ENCODE data around the gene TENT4A. TPM values are rescaled to one million over a fixed set of nuclear protein-coding genes. Genes with fewer than 3 reads are reported as not detected.

Gene TENT4A
- total RNA-seq, 1 experiment from 2014 or later, result 51.7 TPM

DNA sequence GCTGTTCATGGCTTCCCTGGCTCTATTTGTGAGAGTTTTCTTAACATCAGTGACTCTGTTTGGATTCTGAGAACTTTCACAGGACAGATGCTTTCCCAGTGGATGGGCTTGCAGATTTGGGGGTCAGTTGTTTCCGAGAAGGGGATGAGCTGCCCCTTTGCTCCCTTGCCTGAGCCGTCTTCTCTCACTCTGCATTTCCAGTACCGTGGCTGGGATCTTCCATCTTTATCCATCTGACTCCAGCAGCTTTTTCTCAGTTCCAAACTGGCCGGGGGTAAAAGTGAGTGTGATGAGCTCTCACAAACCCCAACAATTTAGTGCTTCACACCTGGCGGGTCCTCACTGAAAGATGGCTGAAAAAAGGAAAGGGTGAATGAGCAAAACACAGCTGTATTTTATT lies 79.1 kb downstream of the TENT4A start:
- POLR2A ChIA-PET (ENCODE audit: low non-redundant PET), result no interaction called here
- no peak overlapping the region for H3K4me3 ChIP-seq (ENCODE audit: low read depth, low read length, poor library complexity, severe bottlenecking)
- no peaks in the 10 kb centered on the region for H3K36me3 ChIP-seq (ENCODE audit: insufficient read depth, low read length, poor library complexity, severe bottlenecking)
- intact Hi-C loops (cut with micrococcal nuclease; ENCODE audit: unreplicated experiment), result no loop called here
- CTCF ChIA-PET, result no interaction called here
- no peaks in the 10 kb centered on the region for H3K9me3 ChIP-seq (ENCODE audit: low read depth, low read length, poor library complexity, severe bottlenecking)
- TF ChIP-seq CTCF (conservative IDR thresholded peaks at IDR 0.05; ENCODE audit: low read depth, low read length), result no peak
- TF ChIP-seq EZH2 (IDR thresholded peaks at IDR 0.05; ENCODE audit: borderline replicate concordance, low read depth, low read length, poor library complexity, severe bottlenecking), result no peak
- H3K4me1 ChIP-seq (ENCODE audit: insufficient read depth, low read length, poor library complexity, severe bottlenecking), result no peaks in the 10 kb centered on the region
- no peaks in the 10 kb centered on the region for H3K27me3 ChIP-seq (replicated peaks; ENCODE audit: insufficient read depth, low read depth, low read length, poor library complexity)
- no TSS peak for BruUV-seq (replicated peaks)
- no peak overlapping the region for H3K27ac ChIP-seq (ENCODE audit: low read depth, low read length, poor library complexity, severe bottlenecking)
- no peak for DNase-seq (ENCODE audit: low spot score)

- H3K4me3 ChIP-seq (ENCODE audit: low read depth, low read length, poor library complexity, severe bottlenecking), result no peak overlapping the region
- no peaks in the 10 kb centered on the region for H3K36me3 ChIP-seq (ENCODE audit: insufficient read depth, low read length, poor library complexity, severe bottlenecking)
- no peaks in the 10 kb centered on the region for H3K4me1 ChIP-seq (ENCODE audit: insufficient read depth, low read length, poor library complexity, severe bottlenecking)
- no peaks in the 10 kb centered on the region for H3K27me3 ChIP-seq (replicated peaks; ENCODE audit: insufficient read depth, low read depth, low read length, poor library complexity)
- intact Hi-C loops (cut with micrococcal nuclease; ENCODE audit: unreplicated experiment), result no loop called here
- POLR2A ChIA-PET (ENCODE audit: low non-redundant PET), result no interaction called here
- no peak overlapping the region for H3K27ac ChIP-seq (ENCODE audit: low read depth, low read length, poor library complexity, severe bottlenecking)
- no TSS peak for BruUV-seq (replicated peaks)
- TF ChIP-seq CTCF (conservative IDR thresholded peaks at IDR 0.05; ENCODE audit: low read depth, low read length), result no peak
- no peak for TF ChIP-seq EZH2 (IDR thresholded peaks at IDR 0.05; ENCODE audit: borderline replicate concordance, low read depth, low read length, poor library complexity, severe bottlenecking)
- no peak for DNase-seq (ENCODE audit: low spot score)
- no peaks in the 10 kb centered on the region for H3K9me3 ChIP-seq (ENCODE audit: low read depth, low read length, poor library complexity, severe bottlenecking)
- CTCF ChIA-PET, result no interaction called here
Observed at GRCh38 chr5:6792911-6793471, 79.8 kb downstream of the TENT4A start.

GRCh38 chr5:6801236-6801635 lies 88.0 kb downstream of the TENT4A start:
- TF ChIP-seq CTCF (conservative IDR thresholded peaks at IDR 0.05; ENCODE audit: low read depth, low read length) (no peak), EZH2 (IDR thresholded peaks at IDR 0.05; ENCODE audit: borderline replicate concordance, low read depth, low read length, poor library complexity, severe bottlenecking) (no peak)
- no TSS peak for BruUV-seq (replicated peaks)
- no peak for DNase-seq (ENCODE audit: low spot score)
- Histone ChIP-seq H3K4me1 (ENCODE audit: insufficient read depth, low read length, poor library complexity, severe bottlenecking) (no peaks in the 10 kb centered on the region), H3K9me3 (ENCODE audit: low read depth, low read length, poor library complexity, severe bottlenecking) (no peaks in the 10 kb centered on the region), H3K27me3 (replicated peaks; ENCODE audit: insufficient read depth, low read depth, low read length, poor library complexity) (no peaks in the 10 kb centered on the region), H3K4me3 (ENCODE audit: low read depth, low read length, poor library complexity, severe bottlenecking) (no peak overlapping the region), H3K36me3 (ENCODE audit: insufficient read depth, low read length, poor library complexity, severe bottlenecking) (no peaks in the 10 kb centered on the region), H3K27ac (ENCODE audit: low read depth, low read length, poor library complexity, severe bottlenecking) (no peak overlapping the region)
- POLR2A ChIA-PET (ENCODE audit: low non-redundant PET), result no interaction called here
- CTCF ChIA-PET, result no interaction called here
- intact Hi-C loops (cut with micrococcal nuclease; ENCODE audit: unreplicated experiment), result no loop called here
